Measurements from ENCODE around the gene SNIP1.
"Not testable (repeated sequence)": the region's sequence is repeated elsewhere in the genome, so short reads cannot be mapped to it uniquely, and the experiment has no call there.

The SNIP1 gene

GRCh38 chr1:37559080-37559479 is 5.0 kb upstream of the SNIP1 start:
- DNase-seq: no peak

- no peak for DNase-seq
Measured at GRCh38 chr1:37558411-37558810, 4.3 kb upstream of the SNIP1 start.

GRCh38 chr1:37557402-37557801 is 3.3 kb upstream of the SNIP1 start:
- no peak for DNase-seq

GRCh38 chr1:37556712-37557196 is 2.7 kb upstream of the SNIP1 start, which contains the start of gene DNALI1:
Gene DNALI1, plus strand, starts transcription at chr1:37556940. Its CDS starts 55 bp downstream, at chr1:37556995.
- no peak for DNase-seq

GRCh38 chr1:37553598-37553926 is 531 bp downstream of the SNIP1 start:
- DNase-seq: no peak

GRCh38 chr1:37549341-37549740 is 4.8 kb downstream of the SNIP1 start:
- no peak for DNase-seq

- DNase-seq: no peak
Measured at GRCh38 chr1:37545019-37545418, 9.1 kb downstream of the SNIP1 start.

- DNase-seq: no peak
Measured at GRCh38 chr1:37544530-37544929, 9.6 kb downstream of the SNIP1 start.

GRCh38 chr1:37540036-37540785 is 13.9 kb downstream of the SNIP1 start:
- DNase-seq: no peak

- DNase-seq: not testable (repeated sequence)
Measured at GRCh38 chr1:37539154-37539553, 14.9 kb downstream of the SNIP1 start.

GRCh38 chr1:37537378-37537777 is 16.7 kb downstream of the SNIP1 start:
- no peak for DNase-seq

GRCh38 chr1:37533317-37534093 is 20.6 kb downstream of the SNIP1 start:
- DNase-seq: no peak

- DNase-seq: not testable (repeated sequence)
Measured at GRCh38 chr1:37532418-37533156, 21.5 kb downstream of the SNIP1 start.

GRCh38 chr1:37529888-37530287 is 24.2 kb downstream of the SNIP1 start:
- DNase-seq: not testable (repeated sequence)

- DNase-seq: no peak
Measured at GRCh38 chr1:37519613-37520012, 34.5 kb downstream of the SNIP1 start.

- peak; percentile 50 for DNase-seq
Measured at GRCh38 chr1:37518929-37519328, 35.2 kb downstream of the SNIP1 start.

GRCh38 chr1:37518241-37518640 is 35.9 kb downstream of the SNIP1 start:
- DNase-seq: not testable (repeated sequence)

GRCh38 chr1:37517569-37517968 is 36.5 kb downstream of the SNIP1 start:
- no peak for DNase-seq

- DNase-seq: no peak
Measured at GRCh38 chr1:37515185-37516034, 38.7 kb downstream of the SNIP1 start.

- DNase-seq: peak; percentile 74
Measured at GRCh38 chr1:37514350-37515184, 39.5 kb downstream of the SNIP1 start, which contains the start of gene MEAF6. Gene MEAF6, minus strand, starts transcription at chr1:37514766. Its CDS starts 20 bp downstream, at chr1:37514746.

- peak; percentile 15 for DNase-seq
Measured at GRCh38 chr1:37513795-37514349, 40.2 kb downstream of the SNIP1 start.
